ENCODE measurements around the gene TOR1B.

DNA sequence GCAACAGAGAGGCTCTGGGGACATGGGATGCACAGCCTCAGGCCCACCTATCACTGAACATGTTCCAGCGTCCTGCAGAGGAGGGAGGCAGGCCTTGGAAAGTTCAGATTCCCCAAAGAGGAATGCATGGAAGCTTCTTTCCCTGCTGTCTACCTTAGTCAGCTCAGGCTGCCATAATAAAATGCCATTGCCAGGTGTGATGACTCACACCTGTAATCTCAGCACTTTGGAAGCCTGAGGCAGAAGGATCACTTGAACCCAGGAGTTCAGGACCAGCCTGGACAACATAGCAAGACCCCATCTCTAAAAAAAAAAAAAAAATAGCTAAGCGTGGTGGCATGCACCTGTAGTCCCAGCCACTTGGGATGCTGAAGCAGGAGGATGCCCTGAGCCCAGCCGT lies 24.5 kb upstream of the TOR1B start:
- TF ChIP-seq, protein P1, sequence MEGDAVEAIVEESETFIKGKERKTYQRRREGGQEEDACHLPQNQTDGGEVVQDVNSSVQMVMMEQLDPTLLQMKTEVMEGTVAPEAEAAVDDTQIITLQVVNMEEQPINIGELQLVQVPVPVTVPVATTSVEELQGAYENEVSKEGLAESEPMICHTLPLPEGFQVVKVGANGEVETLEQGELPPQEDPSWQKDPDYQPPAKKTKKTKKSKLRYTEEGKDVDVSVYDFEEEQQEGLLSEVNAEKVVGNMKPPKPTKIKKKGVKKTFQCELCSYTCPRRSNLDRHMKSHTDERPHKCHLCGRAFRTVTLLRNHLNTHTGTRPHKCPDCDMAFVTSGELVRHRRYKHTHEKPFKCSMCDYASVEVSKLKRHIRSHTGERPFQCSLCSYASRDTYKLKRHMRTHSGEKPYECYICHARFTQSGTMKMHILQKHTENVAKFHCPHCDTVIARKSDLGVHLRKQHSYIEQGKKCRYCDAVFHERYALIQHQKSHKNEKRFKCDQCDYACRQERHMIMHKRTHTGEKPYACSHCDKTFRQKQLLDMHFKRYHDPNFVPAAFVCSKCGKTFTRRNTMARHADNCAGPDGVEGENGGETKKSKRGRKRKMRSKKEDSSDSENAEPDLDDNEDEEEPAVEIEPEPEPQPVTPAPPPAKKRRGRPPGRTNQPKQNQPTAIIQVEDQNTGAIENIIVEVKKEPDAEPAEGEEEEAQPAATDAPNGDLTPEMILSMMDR (IDR thresholded peaks at IDR 0.05; ENCODE audit: insufficient read depth, low read length): no peak
- TF ChIP-seq POLR2AphosphoS5 (IDR thresholded peaks at IDR 0.05; ENCODE audit: low read depth) (no peak), GABPA (IDR thresholded peaks at IDR 0.05; ENCODE audit: low read depth) (no peak)

All from HL-60 (cell line).